Muscle of back (tissue), 13 donors: ENCODE results near the gene FAT3. TPM values are rescaled to one million over a fixed set of nuclear protein-coding genes. Genes with fewer than 3 reads are reported as not detected.
A peak's percentile ranks its signal among the peaks of the same experiment; 100 is the strongest.

ENCODE experiments used
- DNase-seq, 3 donors: peaks; one replicate each; pipeline versions ENCODE4 v3.0.0 to v3.0.0-alpha.2; 2013
- long read RNA-seq, 9 donors: transcript quantifications; one replicate each; lab custom pipeline, GENCODE V29; 2026
- polyA plus RNA-seq, 10 donors: library from polyadenylated mRNA; unstranded; fragments of 120-200 nt; gene quantifications; one replicate each; pipeline ENCODE4 v1.2.1, GENCODE V29; 2013; ENCODE audit not compliant: insufficient read length in 10 of 10

Gene FAT3
- polyA plus RNA-seq = 1 to 10 TPM; 1.6 to 5.4 (median 2.6) TPM
- long read RNA-seq, donor 1 = 0 reads
- long read RNA-seq, donor 2 = 0 reads
- long read RNA-seq, donor 3 = 0 reads
- long read RNA-seq, donor 4 = 0 reads
- long read RNA-seq, donor 5 = 0 reads
- long read RNA-seq, donor 6 = 0 reads
- long read RNA-seq, donor 7 = 0 reads
- long read RNA-seq, donor 8 = 0 reads
- long read RNA-seq, donor 9 = 0 reads

GRCh38 chr11:92224407-92225124 lies at the start of gene FAT3:
FAT3 (plus strand) TSS chr11:92224818; CDS start chr11:92352113, 127,295 bp downstream.
- peak; percentile 76 to 93 (median 80) for DNase-seq

GRCh38 chr11:92179017-92179670 lies 45.5 kb upstream of the FAT3 start:
- DNase-seq = no peak

GRCh38 chr11:92180226-92180625 lies 44.4 kb upstream of the FAT3 start:
- no peak for DNase-seq

GRCh38 chr11:92180664-92181251 lies 43.9 kb upstream of the FAT3 start:
- peak in 1 of 3 donors; percentile 49 for DNase-seq

GRCh38 chr11:92190535-92191206 lies 33.9 kb upstream of the FAT3 start:
- no peak for DNase-seq

GRCh38 chr11:92192141-92192540 lies 32.5 kb upstream of the FAT3 start:
- DNase-seq = no peak

- no peak for DNase-seq
These were observed 26.4 kb upstream of the FAT3 start for GRCh38 chr11:92198268-92198667.

- DNase-seq = no peak
These were observed 24.6 kb upstream of the FAT3 start for GRCh38 chr11:92199991-92200390.

- no peak for DNase-seq
These were observed 19.9 kb upstream of the FAT3 start for GRCh38 chr11:92204731-92205130.

GRCh38 chr11:92206441-92206840 lies 18.2 kb upstream of the FAT3 start:
- DNase-seq = no peak

GRCh38 chr11:92211576-92212167 lies 12.9 kb upstream of the FAT3 start:
- peak in 2 of 3 donors; percentile 13 to 20 for DNase-seq

- no peak for DNase-seq
These were observed 12.1 kb upstream of the FAT3 start for GRCh38 chr11:92212530-92212929.

- no peak for DNase-seq
These were observed 7.8 kb upstream of the FAT3 start for GRCh38 chr11:92216789-92217188.

- DNase-seq = no peak
These were observed 5.1 kb upstream of the FAT3 start for GRCh38 chr11:92219476-92219875.

GRCh38 chr11:92222701-92223100 lies 1.9 kb upstream of the FAT3 start:
- DNase-seq = no peak

- no peak for DNase-seq
These were observed 588 bp upstream of the FAT3 start for GRCh38 chr11:92224054-92224406.

- no peak for DNase-seq
These were observed 528 bp downstream of the FAT3 start for GRCh38 chr11:92225125-92225567.

GRCh38 chr11:92225568-92226330 lies 1.1 kb downstream of the FAT3 start:
- DNase-seq = peak in 2 of 3 donors; percentile 68 to 84

- peak in 2 of 3 donors; percentile 33 to 70 for DNase-seq
These were observed 2.0 kb downstream of the FAT3 start for GRCh38 chr11:92226331-92227229.
